ENCODE data around the gene LRRC4C.

Gene LRRC4C

DNA sequence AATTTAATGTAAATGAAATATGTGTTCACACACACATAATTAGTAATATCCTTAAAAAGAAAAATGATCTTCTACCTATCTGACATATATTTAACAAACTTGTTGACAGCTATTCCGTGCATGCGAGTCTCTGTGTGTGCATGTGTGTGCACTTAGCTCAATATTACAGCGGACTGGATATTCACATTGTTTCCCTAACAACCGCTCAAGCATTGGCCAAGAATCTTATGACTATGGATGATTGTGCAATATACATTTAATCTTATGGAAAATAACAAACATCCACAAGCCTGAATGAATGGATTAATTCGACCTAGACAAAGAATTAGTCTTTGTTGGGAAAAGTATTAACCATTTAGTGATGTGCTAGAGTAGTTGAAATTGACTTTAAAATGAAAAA lies 1078.6 kb downstream of the LRRC4C start:
- no peak for DNase-seq (ENCODE audit: low read depth in 2 of 2)

DNA sequence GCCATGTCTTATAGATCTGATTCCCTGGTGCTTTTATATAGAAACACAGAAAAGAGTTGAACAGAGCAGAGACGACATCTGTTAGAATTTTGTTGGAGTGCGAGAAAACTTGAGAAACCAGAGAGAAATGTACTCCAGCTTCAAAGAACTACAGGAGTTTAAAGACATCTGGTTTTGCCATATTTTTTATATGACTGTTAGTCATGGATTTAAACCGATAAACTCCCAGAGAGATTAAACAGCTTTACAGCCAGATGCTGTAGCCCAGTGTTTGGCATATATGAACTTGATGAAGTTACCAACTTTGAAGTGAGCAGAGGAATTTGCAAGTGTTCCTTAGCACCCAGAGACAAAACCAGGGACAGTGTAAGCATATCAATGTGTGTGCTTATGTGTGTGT lies 1083.1 kb downstream of the LRRC4C start:
- no peak for DNase-seq (ENCODE audit: low read depth in 2 of 2)

DNA sequence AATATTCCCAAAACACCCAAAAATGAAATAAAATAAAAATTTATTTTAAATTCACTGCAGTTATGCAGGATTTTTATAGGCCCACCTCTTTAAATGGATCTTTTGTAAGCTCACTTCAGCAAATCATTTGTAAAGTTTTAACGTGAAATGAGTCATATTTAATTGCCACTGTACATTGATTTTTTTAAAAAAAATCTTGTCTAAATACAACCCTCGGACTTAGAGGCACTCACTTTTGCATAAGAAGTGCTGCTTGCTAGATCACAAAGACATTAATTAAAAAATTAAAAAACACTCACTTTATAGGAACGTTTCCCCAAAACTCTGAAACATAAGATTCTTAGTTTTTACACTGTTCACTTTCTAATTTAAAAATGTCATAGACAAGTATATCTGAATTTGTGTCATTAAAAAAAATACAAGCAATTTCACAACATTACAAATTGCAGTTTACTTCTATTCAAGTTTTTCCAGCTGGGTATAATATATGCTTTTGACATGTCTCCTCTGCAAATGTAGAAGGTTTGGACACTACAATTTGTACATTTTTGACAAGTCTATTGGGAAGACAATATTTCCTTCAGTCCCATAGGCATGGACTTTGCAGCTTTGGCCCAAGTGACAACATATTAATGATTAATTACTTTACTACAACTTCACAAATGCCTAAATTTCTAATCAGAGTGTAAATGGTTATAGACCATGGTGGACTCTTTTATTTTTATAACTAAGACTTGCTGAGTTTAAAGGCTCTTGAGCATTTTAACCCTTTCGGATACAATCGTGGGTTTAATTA lies 1088.4 kb downstream of the LRRC4C start:
- no peak for DNase-seq (ENCODE audit: low read depth in 2 of 2)

DNA sequence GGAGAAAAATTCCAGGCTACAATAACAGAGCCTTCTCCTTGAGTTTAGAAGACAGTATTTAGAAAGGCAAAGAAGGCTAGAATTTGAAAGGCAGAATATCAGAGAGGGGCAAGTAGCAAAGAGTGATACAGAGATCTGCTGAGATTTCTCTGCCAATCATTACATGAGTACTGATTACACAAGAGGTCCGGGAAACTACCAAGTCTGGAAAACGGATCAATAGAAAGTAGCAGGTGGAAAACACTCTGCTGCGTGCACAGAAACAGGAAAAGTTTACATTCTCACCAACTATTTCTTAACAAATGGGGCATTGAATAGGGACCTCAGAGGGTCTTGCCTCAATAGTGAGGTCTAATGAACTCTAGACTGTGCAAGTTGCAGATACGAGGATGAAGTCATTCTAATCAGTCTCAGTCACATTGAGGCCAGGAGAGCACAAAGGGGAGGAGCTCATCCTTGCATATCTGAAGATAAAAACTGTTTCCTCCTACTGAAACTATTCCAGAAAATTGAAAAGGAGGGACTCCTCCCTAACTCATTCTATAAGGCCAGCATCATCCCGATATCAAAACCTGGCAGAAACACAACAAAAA lies 1099.2 kb downstream of the LRRC4C start:
- no peak for DNase-seq (ENCODE audit: low read depth in 2 of 2)

DNA sequence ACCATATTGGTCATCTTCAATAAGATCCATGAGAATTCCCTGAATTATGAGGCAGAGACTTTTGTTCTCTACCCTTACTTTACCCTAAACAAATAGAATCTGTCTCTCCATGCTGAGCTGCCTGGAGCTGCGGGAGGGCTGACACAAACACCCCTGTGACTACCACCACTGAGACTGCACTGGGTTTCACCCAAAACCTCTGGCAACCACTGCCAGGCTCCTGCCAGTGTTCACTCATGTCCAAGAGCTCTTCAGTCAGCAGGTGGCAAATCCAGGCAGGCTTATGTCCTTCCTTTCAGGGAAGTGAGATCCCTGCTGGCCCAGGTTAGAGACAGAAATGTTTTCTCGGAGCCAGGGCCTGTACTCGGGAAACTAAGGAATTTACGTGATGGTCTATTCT lies 1105.3 kb downstream of the LRRC4C start:
- DNase-seq (ENCODE audit: low read depth in 2 of 2): no peak

DNA sequence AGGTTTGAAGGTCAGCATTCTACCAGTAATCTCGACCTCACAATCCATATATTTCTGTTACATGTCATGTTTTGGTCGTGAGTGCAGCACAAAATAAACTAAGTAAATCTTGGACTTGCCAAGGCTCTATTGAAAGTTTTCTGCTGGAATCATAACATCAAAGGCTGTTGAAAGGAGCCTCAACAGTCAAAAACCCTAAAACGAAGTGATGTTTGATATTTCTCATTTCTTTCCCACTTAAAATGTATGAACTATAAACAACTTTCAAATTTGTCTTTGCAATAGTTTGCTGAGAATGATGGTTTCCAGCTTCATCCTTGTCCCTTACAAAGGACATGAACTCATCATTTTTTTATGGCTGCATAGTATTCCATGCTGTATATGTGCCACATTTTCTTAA lies 1118.5 kb downstream of the LRRC4C start:
- no peak for DNase-seq (ENCODE audit: low read depth in 2 of 2)

DNA sequence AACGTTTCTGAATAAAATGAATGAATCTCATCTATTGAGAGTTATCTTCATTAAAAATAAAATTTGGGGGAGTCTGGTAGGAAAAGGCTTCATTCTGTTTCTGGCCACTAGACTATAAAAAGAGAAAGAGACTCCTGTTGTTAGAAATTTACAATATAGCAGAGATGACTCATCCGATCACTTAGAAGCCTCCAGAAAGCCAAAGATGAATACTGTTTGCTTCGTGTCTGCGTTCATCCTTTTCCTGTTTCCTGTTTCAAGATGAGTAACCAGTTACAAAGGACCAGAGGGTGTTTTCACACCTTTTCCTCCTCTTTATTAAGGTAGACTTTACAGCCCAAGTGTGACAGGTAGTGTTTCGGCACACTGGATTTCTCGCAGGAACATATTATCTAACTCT lies 1120.7 kb downstream of the LRRC4C start:
- no peak for DNase-seq (ENCODE audit: low read depth in 2 of 2)

DNA sequence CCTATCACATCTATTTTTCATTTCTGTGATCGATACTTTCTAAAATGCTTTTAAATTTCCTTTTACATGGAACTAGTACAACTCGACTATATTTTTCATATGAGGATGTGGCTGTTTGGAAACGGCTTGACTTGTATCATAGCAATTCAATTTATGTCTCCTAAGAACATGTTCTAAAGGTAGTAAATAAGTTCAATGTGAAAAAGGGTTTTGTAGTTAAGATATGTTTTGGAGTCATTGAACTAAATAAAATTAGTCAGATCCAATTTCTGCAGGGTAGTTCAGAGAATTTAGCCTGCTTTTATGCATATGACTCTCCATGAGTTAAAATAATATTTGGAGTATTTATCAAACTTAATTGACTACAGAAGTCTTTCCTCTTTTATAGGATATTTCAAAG lies 1121.4 kb downstream of the LRRC4C start:
- DNase-seq (ENCODE audit: low read depth in 2 of 2): no peak

DNA sequence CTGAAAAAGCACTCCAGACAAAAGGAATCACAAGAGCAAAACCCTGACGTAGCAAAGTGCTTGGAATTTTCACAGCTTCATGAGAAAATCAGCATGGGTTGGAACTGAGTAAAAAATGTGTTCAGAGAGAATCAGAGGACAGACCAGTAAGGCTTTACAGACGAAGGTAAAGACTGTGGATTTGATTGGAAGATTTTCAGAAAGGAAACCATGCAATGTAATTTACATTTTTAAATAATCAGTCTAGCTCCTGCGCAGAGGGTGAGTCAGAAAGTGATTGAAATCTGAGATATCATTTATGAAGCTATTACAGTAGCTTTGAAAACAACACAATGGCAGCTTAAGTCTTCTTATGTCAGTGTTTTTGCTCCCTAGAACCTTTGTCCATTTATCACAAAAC lies 1122.3 kb downstream of the LRRC4C start:
- DNase-seq (ENCODE audit: low read depth in 2 of 2): no peak

DNA sequence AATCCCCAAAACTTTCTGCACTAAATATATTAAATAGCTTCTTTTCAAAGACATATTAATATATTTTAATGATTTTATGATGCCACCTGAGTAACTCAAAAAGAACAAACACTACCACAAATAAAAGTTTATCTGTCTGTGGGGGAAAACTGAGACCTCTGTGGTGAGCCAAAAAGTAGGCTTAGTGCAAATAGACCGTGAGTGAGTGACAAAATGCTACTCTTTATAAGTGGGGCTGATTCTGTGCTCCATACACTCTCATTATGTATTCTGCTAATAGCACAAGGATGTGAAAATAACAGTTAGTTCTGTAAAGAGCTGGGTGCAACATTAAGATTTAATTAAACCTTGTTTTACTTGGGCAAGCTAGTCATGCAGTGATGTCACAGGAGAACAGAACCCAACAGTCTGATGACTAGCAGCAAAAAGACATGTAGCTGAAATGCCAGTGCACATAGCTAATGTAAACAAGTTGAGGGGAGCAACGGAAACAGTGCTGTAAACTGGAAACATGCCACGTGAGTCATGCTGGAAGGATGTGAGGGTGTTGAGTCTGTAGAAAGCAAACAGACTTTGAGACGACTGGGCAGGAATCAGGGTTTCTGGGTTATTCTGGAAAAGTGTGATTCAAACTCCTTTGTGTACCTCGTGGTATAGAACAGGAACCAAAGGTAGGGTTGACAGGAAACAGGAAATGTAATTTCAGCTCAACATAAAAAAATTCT lies 1130.4 kb downstream of the LRRC4C start:
- DNase-seq (ENCODE audit: low read depth in 2 of 2): no peak

DNA sequence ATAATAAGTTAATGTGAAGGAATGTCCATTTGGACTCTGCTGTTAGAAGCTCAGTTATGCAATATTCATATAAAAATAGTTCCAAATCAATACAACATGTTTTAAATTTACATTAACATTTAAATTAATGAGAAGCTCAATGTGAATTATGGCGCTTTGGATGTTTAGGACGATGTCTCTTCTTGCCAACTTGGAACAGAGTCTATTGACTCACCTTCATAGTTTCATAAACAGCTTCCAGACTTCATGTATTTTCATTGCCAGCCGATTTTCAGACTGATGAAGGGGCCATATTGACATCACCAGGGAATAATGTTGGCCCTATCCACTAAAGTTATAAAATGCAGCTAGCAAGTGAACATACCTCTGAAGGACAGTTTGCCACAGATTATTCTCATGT lies 1136.2 kb downstream of the LRRC4C start:
- no peak for DNase-seq (ENCODE audit: low read depth in 2 of 2)

DNA sequence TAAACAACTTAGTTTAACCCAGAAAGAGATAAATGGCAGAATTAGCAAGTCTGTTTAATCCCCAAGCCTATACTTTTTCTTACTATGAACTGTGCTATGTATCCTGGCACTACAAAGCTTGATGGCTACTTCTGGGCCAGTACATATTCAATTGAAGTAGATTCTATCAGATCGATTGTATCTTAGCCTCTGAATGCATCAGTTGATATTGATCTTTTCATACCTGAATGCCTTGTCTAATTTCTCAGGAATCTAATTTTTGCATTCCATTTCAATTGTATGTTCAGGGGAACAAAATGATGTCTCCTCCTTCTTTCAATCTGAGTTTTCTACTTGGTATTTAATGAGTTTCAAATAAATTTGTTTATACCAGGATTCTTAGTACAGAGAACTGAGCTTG lies 1137.9 kb downstream of the LRRC4C start:
- DNase-seq (ENCODE audit: low read depth in 2 of 2): no peak

DNA sequence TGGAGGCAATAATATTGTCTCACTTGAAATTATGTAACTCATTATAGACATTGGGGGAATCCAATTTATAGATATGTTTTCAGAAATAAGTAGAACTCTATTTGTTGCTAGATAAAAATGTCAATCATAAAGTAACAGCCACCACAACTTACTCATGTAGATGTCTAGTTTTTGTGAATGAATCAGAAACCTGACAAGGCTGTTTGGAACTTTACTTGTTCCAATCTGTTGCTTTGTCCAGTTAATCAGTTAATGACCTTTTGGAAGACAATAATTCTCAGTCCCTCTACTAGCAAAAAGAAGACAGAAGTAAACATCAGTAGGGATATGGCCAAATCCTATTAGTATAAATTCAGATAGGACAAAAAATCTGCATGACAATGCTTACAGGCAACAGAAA lies 1143.3 kb downstream of the LRRC4C start:
- DNase-seq (ENCODE audit: low read depth in 2 of 2): no peak

DNA sequence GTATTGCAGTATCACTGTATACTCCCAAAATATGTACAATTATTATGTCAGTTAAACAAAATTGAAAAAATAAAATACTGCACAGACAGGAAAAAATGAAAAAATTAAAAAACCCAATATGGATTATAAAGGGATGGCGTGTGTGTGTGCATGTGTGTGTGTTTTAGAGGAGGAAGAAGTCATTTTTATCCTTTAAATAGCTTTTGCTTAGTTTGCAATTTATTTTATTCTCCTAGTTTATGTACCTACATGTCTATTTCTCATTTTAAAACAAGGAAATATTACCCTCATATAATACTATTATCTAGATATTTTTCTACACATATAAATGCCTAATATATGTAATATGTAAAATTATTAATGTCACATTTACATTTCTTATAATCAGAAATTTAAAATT lies 1144.3 kb downstream of the LRRC4C start:
- no peak for DNase-seq (ENCODE audit: low read depth in 2 of 2)

DNA sequence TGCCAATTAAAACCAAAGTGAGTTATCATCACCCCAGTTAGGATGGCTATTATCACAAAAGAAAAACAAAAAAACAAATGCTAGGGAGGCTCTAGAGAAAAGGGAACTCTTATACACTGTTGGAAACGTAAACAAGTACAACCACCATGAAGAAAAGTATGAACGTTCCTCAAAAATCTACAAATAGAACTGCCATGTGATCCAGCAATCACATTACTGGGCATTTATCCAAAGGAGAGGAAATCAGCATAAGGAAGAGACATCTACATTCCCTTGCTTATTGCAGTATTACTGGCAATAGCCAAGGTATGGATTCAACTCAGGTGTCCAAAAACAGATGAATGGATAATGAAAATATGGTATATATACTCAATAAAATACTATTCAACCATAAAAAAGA lies 1145.1 kb downstream of the LRRC4C start:
- no peak for DNase-seq (ENCODE audit: low read depth in 2 of 2)

DNA sequence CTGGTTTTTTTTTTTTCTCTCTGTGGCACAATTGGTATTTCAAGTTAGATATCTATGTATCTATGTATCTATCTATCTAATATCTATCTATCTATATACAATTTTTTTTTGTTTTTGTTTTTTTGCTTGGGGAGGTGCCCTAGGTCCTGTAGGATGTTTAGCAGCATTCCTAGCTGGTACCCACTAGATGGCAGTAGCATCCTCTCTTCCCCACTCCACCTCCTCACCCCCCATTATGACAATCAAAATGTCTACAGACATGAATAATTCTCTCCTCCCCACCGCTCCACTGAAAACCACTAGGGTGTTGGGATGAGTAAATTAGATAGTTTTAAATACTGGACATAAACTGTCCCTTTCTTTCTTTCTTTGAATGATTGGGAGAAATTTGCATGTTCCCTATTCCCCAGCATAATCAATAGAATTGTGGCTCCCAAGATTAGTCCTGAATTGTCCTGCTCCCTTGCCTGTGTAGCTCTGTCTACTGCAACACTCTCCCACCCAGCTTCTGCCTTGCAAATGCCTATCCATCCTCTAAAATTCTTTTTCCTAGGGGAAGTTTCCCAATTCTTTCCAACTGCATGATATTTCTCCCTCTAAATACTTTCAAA lies 1152.4 kb downstream of the LRRC4C start:
- no peak for DNase-seq (ENCODE audit: low read depth in 2 of 2)

DNA sequence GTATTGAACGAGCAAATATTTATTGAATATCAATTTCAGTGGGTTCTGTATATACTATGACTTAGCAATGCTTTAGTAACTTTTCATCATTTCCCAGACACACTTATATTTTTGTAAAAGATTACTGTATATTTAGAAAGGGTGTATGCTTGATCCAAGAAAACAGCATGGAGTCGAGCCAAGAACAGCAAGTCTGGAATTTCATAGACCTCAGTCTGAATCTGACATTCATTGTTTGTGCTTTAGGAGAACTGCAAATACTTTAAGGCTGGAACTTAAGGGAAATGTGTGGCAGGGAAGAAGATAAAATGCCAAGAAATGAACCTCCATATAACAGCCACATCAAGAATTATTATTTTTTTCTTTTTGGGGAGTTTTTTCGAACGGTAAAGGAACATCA lies 1156.8 kb downstream of the LRRC4C start:
- no peak for DNase-seq (ENCODE audit: low read depth in 2 of 2)

DNA sequence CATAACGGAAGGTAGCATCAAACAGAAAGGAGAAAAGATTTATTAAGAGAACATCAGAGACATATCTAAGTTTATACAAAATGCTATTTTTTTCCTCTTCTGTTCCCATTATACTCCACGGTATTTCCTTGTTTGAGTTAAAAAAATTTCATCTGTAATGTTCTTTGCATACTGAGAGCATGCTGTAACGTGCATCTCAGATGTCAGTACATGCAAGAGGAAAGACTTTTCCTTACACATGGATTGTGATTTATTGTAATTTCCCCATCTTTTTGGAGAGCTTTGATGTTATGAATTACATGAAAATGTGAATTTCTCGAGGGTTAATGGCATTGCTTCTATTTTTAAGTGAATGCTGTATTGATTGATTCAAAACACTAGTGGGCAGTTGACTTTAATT lies 1164.0 kb downstream of the LRRC4C start:
- DNase-seq (ENCODE audit: low read depth in 2 of 2): no peak

DNA sequence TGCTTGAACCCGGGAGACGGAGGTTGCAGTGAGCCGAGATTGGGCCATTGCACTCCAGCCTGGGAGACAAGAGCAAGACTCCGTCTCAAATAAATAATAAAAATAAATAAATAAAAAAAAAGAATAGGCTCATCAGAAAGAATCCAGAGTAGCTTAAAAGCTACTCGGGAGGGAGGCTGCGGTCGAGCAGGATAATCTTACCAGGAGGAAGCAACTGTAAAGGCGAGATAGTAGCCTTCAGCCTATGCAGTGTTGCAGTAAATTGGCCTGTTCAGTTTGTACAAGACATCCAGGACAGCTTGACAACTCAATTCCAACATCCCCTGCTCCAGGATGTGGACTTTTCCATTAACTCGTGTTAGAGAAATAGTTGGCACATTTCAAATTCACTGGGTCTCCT lies 1164.7 kb downstream of the LRRC4C start:
- no peak for DNase-seq (ENCODE audit: low read depth in 2 of 2)

DNA sequence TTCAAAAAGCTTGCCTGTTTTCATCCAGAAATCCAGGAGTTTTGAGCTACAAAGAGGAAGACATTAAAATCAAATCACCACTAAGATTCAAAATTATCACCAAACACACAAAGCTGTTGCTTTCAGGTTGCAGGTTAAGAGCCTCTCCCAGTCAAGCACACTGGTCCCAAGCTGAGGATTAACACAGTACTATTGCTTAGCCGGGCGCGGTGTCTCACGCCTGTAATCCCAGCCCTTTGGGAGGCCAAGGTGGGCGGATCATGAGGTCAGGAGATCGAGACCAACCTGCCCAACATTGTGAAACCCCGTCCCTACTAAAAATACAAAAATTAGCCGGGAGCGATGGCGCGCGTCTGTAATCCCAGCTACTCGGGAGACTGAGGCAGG lies 1165.1 kb downstream of the LRRC4C start:
- no peak for DNase-seq (ENCODE audit: low read depth in 2 of 2)

DNA sequence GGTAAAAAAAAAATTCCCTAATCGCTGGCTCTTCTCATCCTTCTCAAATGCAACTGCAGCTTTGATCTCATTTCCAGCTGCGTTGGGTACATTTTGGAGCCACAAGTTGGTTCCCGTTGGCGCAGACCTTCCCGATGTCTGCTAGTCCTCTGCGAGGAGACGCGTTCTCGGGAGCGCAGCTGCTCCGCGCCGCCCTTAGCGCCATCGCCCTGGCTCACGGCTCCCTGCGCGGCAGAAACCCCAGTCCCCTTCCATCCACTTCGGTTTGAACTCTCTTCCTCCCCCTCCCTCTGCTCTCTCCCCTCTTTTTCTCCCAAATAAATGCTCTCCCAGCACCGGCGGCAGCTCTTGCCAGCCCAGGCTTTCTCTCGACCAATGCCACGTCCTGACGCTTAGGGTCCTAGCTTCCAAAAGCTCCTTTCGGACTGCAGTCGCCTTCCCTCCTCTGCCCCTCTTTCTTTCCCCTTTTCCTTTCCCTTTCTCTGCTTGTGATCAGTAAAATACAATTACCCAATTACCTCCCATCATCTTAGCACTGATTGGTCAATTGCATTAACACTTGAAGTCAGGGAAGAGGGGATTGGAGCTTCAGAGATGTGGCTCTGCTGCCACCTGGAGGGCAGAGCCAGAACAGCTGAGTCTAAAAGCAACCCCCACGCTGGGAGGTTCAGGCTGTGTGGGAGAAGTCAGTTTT lies 1165.7 kb downstream of the LRRC4C start:
- peak in 1 of 2 experiments; percentile 4 for DNase-seq (ENCODE audit: low read depth in 2 of 2)

All from stimulated activated CD4-positive, alpha-beta T cell treated with anti-CD3 and anti-CD28 coated beads, Interleukin-12 subunit alpha, Interleukin-12 subunit beta, amount 100 ng/mL, for 24 hours (primary cell).